ENCODE data around the gene GNAO1.

GNAO1 gene

DNA sequence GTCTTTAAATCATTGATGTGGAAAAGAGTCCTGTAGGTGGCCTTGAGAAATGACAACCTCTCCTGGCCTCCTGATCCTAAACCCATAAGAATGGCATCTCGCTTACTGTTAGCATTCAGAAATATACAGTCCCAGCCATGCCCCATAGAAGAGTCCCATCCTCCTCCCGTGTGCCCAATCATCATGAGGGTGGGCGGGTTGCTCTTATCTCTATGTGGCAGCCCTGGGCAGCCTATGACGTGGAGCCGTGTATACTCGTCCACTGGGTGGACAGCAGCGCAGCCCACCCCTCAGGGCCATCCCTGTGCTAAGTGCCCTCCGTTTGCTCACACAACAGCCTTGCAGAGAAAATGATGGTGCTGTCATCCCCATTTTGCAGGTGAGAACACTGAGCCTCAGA is 128.8 kb downstream of the GNAO1 start:
- Histone ChIP-seq H4K91ac (ENCODE audit: low read depth, low read length, poor library complexity) (no peak overlapping the region), H2BK15ac (ENCODE audit: low read length) (no peak overlapping the region), H3K27me3 (ENCODE audit: control insufficient read depth in 3 of 3, insufficient read depth in 3 of 3, low read depth in 1 of 3, low read length in 3 of 3) (peaks cover 0 to 26% (median 3%) of the 10 kb centered on the region in 3 experiments), H2BK5ac (ENCODE audit: low read length) (no peak overlapping the region), H2BK12ac (ENCODE audit: low read length) (no peak overlapping the region), H3K9ac (ENCODE audit: low read depth, low read length, poor library complexity) (no peak overlapping the region), H3K27ac (replicated peaks; ENCODE audit: low read length) (no peak overlapping the region), H3K9me3 (replicated peaks in 1 of 2; ENCODE audit: control insufficient read depth in 2 of 2, insufficient read depth in 1 of 2, low read depth in 1 of 2, low read length in 2 of 2) (no peaks in the 10 kb centered on the region), H4K8ac (ENCODE audit: low read depth, low read length) (no peak overlapping the region), H3K23ac (ENCODE audit: low read depth, low read length, poor library complexity) (no peak overlapping the region), H3K4me3 (ENCODE audit: low read length in 2 of 2) (no peak overlapping the region), H3K79me1 (ENCODE audit: low read depth, low read length) (no peaks in the 10 kb centered on the region), H3K14ac (ENCODE audit: low read length) (no peak overlapping the region), H3K4ac (ENCODE audit: low read length) (peak overlapping the region; percentile 78), H3K4me2 (ENCODE audit: insufficient read depth, low read length, poor library complexity, severe bottlenecking) (no peak overlapping the region), H2AK5ac (ENCODE audit: low read depth, low read length) (peak overlapping the region; percentile 51), H2BK120ac (ENCODE audit: low read depth, low read length) (no peak overlapping the region), H3K18ac (ENCODE audit: low read length) (peak overlapping the region; percentile 46), H2AFZ (ENCODE audit: low read length) (no peak overlapping the region), H3K36me3 (replicated peaks in 1 of 2; ENCODE audit: control insufficient read depth in 2 of 2, insufficient read depth in 2 of 2, low read length in 2 of 2) (no peaks in the 10 kb centered on the region), H3K4me1 (ENCODE audit: control insufficient read depth in 2 of 2, insufficient read depth in 1 of 2, low read depth in 1 of 2, low read length in 2 of 2) (peaks cover 2 to 7% of the 10 kb centered on the region in 2 donors)
- no CpG with 5 or more reads among the region's 8 CpGs for WGBS, 2 donors (ENCODE audit: extremely low coverage in 2 of 2, insufficient read length in 2 of 2, insufficient replicate concordance in 1 of 2)
- DNase-seq (ENCODE audit: low spot score) = no peak

DNA sequence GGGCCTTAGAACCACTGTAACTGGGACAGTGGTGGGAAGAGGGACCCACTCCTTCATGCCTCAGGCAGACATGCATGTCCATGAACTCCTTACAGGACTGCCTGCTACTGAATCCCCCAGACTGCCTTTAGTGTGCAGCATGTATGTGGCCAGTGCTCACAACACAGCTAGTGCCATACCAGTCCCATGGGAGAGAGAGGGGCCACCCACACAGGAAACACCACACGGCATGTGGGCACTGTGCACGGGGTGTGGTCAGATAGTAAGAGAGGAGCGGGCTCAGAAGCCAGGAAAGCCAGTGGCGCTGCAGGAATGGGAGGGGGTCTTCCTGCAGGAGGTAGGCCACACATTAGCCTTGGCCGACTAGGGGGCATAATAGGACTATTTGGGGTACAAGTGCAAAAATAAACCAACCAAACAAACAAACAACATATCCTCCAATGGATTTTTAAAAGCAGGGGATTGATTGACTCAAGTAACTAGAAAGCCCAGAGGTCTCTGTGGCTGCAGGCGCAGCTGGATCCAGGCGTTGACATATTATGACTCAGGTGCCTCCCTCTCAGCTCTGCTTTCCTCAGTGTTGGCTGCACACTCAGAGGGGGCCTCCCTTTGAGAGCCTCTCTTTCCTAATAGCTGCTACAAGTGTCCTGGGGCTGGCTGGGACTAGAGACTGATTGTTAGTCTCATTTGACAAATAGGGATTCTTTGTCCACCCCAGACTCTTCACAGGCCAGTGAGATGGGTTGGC is 129.7 kb downstream of the GNAO1 start:
- H4K8ac ChIP-seq (ENCODE audit: low read depth, low read length) = no peak overlapping the region
- no peak overlapping the region for H2AK5ac ChIP-seq (ENCODE audit: low read depth, low read length)
- H4K91ac ChIP-seq (ENCODE audit: low read depth, low read length, poor library complexity) = no peak overlapping the region
- no peak overlapping the region for H2BK12ac ChIP-seq (ENCODE audit: low read length)
- H3K9ac ChIP-seq (ENCODE audit: low read depth, low read length, poor library complexity) = no peak overlapping the region
- H3K36me3 ChIP-seq (replicated peaks in 1 of 2; ENCODE audit: control insufficient read depth in 2 of 2, insufficient read depth in 2 of 2, low read length in 2 of 2) = no peaks in the 10 kb centered on the region
- no peak overlapping the region for H3K4me3 ChIP-seq (ENCODE audit: low read length in 2 of 2)
- no peaks in the 10 kb centered on the region for H3K79me1 ChIP-seq (ENCODE audit: low read depth, low read length)
- H3K27me3 ChIP-seq (ENCODE audit: control insufficient read depth in 3 of 3, insufficient read depth in 3 of 3, low read depth in 1 of 3, low read length in 3 of 3) = peaks cover 0 to 29% (median 3%) of the 10 kb centered on the region in 3 experiments
- no peak overlapping the region for H2AFZ ChIP-seq (ENCODE audit: low read length)
- H3K27ac ChIP-seq (replicated peaks; ENCODE audit: low read length) = no peak overlapping the region
- H3K18ac ChIP-seq (ENCODE audit: low read length) = peak overlapping the region; percentile 54
- no CpG with 5 or more reads among the region's 7 CpGs for WGBS, 2 donors (ENCODE audit: extremely low coverage in 2 of 2, insufficient read length in 2 of 2, insufficient replicate concordance in 1 of 2)
- H3K4ac ChIP-seq (ENCODE audit: low read length) = peak overlapping the region; percentile 23
- no peak overlapping the region for H2BK120ac ChIP-seq (ENCODE audit: low read depth, low read length)
- H3K9me3 ChIP-seq (replicated peaks in 1 of 2; ENCODE audit: control insufficient read depth in 2 of 2, insufficient read depth in 1 of 2, low read depth in 1 of 2, low read length in 2 of 2) = no peaks in the 10 kb centered on the region
- no peak overlapping the region for H3K23ac ChIP-seq (ENCODE audit: low read depth, low read length, poor library complexity)
- H3K4me2 ChIP-seq (ENCODE audit: insufficient read depth, low read length, poor library complexity, severe bottlenecking) = no peak overlapping the region
- H3K14ac ChIP-seq (ENCODE audit: low read length) = peak overlapping the region; percentile 76
- H2BK5ac ChIP-seq (ENCODE audit: low read length) = peak overlapping the region; percentile 27
- H3K4me1 ChIP-seq (ENCODE audit: control insufficient read depth in 2 of 2, insufficient read depth in 1 of 2, low read depth in 1 of 2, low read length in 2 of 2) = peaks cover 2 to 7% of the 10 kb centered on the region in 2 donors
- no peak for DNase-seq (ENCODE audit: low spot score)
- no peak overlapping the region for H2BK15ac ChIP-seq (ENCODE audit: low read length)

DNA sequence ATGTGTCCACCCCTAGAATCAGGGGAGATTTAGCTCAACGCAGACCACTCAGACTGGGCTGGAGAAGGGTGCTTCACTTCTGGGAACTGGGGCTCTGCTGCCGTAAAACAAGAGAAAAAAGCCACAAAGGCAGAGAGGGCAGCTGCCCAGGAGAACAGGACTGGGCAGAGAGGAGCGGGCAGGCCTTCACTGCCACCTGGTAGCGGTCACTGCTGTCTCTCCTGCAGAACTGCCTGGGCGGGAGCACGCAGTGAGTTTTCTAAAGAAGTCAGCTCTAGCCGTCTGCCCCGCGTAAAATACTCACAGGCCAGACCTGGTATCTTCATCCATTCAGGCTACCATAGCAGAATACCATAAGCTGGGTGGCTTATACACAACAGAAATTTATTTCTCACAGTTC is 130.3 kb downstream of the GNAO1 start:
- no peak for DNase-seq (ENCODE audit: low spot score)
- no peak overlapping the region for H3K14ac ChIP-seq (ENCODE audit: low read length)

DNA sequence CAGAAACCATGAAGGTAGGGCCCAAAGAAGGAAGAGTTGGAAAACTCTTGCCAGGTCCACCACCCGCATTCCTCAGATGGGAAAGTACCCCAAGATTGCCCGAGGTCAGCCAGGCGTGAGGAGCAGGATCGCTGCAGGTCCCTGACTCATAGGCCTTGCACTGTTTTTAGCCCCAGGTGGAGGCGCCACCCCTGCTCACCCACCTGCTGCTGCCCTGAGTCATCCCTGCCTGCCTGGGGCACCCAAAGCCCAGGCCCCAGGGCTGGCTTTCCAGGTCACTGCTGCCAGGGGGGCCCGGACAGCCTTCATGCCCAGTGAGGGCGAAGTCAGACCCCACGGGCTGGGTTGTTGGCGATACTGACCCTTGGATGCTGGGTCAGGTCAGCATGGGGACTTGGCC is 133.1 kb downstream of the GNAO1 start:
- H3K23ac ChIP-seq (ENCODE audit: low read depth, low read length, poor library complexity) = no peak overlapping the region
- no peak overlapping the region for H3K9ac ChIP-seq (ENCODE audit: low read depth, low read length, poor library complexity)
- H3K4ac ChIP-seq (ENCODE audit: low read length) = no peak overlapping the region
- H2AK5ac ChIP-seq (ENCODE audit: low read depth, low read length) = peak overlapping the region; percentile 49
- no peak overlapping the region for H4K8ac ChIP-seq (ENCODE audit: low read depth, low read length)
- peaks cover 0 to 37% (median 0%) of the 10 kb centered on the region in 3 experiments for H3K27me3 ChIP-seq (ENCODE audit: control insufficient read depth in 3 of 3, insufficient read depth in 3 of 3, low read depth in 1 of 3, low read length in 3 of 3)
- no peak overlapping the region for H3K4me2 ChIP-seq (ENCODE audit: insufficient read depth, low read length, poor library complexity, severe bottlenecking)
- no peak overlapping the region for H3K4me3 ChIP-seq (ENCODE audit: low read length in 2 of 2)
- no peaks in the 10 kb centered on the region for H3K79me1 ChIP-seq (ENCODE audit: low read depth, low read length)
- no CpG with 5 or more reads among the region's 9 CpGs for WGBS, 2 donors (ENCODE audit: extremely low coverage in 2 of 2, insufficient read length in 2 of 2, insufficient replicate concordance in 1 of 2)
- peak overlapping the region; percentile 33 for H4K91ac ChIP-seq (ENCODE audit: low read depth, low read length, poor library complexity)
- DNase-seq (ENCODE audit: low spot score) = no peak
- H2BK120ac ChIP-seq (ENCODE audit: low read depth, low read length) = no peak overlapping the region
- H3K4me1 ChIP-seq (ENCODE audit: control insufficient read depth in 2 of 2, insufficient read depth in 1 of 2, low read depth in 1 of 2, low read length in 2 of 2) = peaks cover 0 to 3% of the 10 kb centered on the region in 2 donors
- H3K14ac ChIP-seq (ENCODE audit: low read length) = peak overlapping the region; percentile 47
- peak overlapping the region; percentile 25 for H2BK12ac ChIP-seq (ENCODE audit: low read length)
- no peaks in the 10 kb centered on the region for H3K36me3 ChIP-seq (replicated peaks in 1 of 2; ENCODE audit: control insufficient read depth in 2 of 2, insufficient read depth in 2 of 2, low read length in 2 of 2)
- no peak overlapping the region for H2BK5ac ChIP-seq (ENCODE audit: low read length)
- H2AFZ ChIP-seq (ENCODE audit: low read length) = no peak overlapping the region
- no peak overlapping the region for H2BK15ac ChIP-seq (ENCODE audit: low read length)
- H3K18ac ChIP-seq (ENCODE audit: low read length) = peak overlapping the region; percentile 85
- no peaks in the 10 kb centered on the region for H3K9me3 ChIP-seq (replicated peaks in 1 of 2; ENCODE audit: control insufficient read depth in 2 of 2, insufficient read depth in 1 of 2, low read depth in 1 of 2, low read length in 2 of 2)
- H3K27ac ChIP-seq (replicated peaks; ENCODE audit: low read length) = no peak overlapping the region

More for the DNA sequence above, 130.3 kb downstream of the GNAO1 start:
- Histone ChIP-seq H2AFZ (ENCODE audit: low read length) (no peak overlapping the region), H4K8ac (ENCODE audit: low read depth, low read length) (no peak overlapping the region), H3K27me3 (ENCODE audit: control insufficient read depth in 3 of 3, insufficient read depth in 3 of 3, low read depth in 1 of 3, low read length in 3 of 3) (peaks cover 0 to 35% (median 3%) of the 10 kb centered on the region in 3 experiments), H4K91ac (ENCODE audit: low read depth, low read length, poor library complexity) (no peak overlapping the region), H3K4ac (ENCODE audit: low read length) (no peak overlapping the region), H2BK120ac (ENCODE audit: low read depth, low read length) (no peak overlapping the region), H3K27ac (replicated peaks; ENCODE audit: low read length) (no peak overlapping the region), H3K23ac (ENCODE audit: low read depth, low read length, poor library complexity) (no peak overlapping the region), H2BK12ac (ENCODE audit: low read length) (no peak overlapping the region), H3K79me1 (ENCODE audit: low read depth, low read length) (no peaks in the 10 kb centered on the region), H3K9ac (ENCODE audit: low read depth, low read length, poor library complexity) (no peak overlapping the region), H3K4me2 (ENCODE audit: insufficient read depth, low read length, poor library complexity, severe bottlenecking) (no peak overlapping the region), H3K18ac (ENCODE audit: low read length) (peak overlapping the region; percentile 40), H3K4me3 (ENCODE audit: low read length in 2 of 2) (no peak overlapping the region), H2BK5ac (ENCODE audit: low read length) (no peak overlapping the region), H3K36me3 (replicated peaks in 1 of 2; ENCODE audit: control insufficient read depth in 2 of 2, insufficient read depth in 2 of 2, low read length in 2 of 2) (no peaks in the 10 kb centered on the region), H2BK15ac (ENCODE audit: low read length) (no peak overlapping the region), H3K4me1 (ENCODE audit: control insufficient read depth in 2 of 2, insufficient read depth in 1 of 2, low read depth in 1 of 2, low read length in 2 of 2) (peaks cover 2 to 7% of the 10 kb centered on the region in 2 donors), H2AK5ac (ENCODE audit: low read depth, low read length) (no peak overlapping the region), H3K9me3 (replicated peaks in 1 of 2; ENCODE audit: control insufficient read depth in 2 of 2, insufficient read depth in 1 of 2, low read depth in 1 of 2, low read length in 2 of 2) (no peaks in the 10 kb centered on the region)
- WGBS, 2 donors (ENCODE audit: extremely low coverage in 2 of 2, insufficient read length in 2 of 2, insufficient replicate concordance in 1 of 2) = no CpG with 5 or more reads among the region's 9 CpGs
